Kidney capillary endothelial cell (primary cell): ENCODE results near the gene EGLN3.
"Not testable (repeated sequence)": the region's sequence is repeated elsewhere in the genome, so short reads cannot be mapped to it uniquely, and the experiment has no call there.

Source experiments
- DNase-seq: peaks from one replicate; pipeline ENCODE4 v3.0.0-alpha.2; 2018; ENCODE audit warnings: low spot score

EGLN3 gene

DNA sequence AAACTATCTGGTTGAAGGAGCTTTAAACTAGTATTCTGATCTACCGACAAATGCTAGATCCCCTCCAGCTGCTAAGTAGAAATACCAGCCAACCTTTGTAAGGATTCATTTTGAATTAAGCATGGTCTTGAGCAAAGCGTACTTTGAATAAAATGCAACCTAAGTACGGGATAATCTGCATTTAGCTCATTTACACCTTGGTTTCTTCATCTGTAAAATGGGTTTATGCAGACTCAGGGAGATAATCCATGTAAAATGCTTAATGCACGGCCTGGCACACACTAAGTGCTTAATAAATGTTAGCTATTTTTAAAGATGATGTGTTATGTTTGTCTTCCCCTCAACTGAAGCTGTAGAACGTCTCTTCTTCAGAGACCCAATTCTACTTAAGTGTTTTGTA is 15.9 kb downstream of the EGLN3 start:
- no peak for DNase-seq

DNA sequence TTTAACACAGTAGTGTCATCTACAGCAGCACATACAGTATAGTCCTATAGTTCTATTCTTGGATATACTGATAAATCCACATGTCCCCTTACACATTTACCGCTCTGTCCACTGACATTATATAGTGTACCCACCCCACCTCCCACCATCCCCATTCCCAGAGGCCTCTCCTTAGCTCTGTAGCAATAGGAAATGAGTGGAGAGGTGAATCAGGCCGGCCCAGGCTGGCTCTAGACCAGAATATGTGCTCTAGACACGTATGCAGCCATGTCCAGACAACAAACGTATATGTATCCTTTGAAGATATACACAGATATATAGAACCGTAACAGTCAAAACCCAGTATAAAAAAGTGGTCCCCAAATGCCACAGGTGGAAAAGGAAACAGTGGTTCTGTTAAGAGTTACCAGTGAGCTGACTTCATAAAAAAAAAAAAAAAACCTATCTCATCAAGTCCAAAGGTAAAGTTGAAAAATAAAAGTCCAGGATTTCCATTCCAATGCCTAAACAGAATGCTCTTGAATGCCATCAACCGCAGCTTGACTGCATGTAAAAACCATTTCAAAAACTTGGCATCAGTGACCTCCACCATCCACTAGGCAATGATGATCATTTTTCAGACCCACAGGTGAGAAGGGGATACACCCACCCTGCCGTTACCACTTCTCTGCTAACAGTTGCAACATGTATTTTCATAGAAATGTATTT is 16.7 kb downstream of the EGLN3 start:
- peak; percentile 77 for DNase-seq

DNA sequence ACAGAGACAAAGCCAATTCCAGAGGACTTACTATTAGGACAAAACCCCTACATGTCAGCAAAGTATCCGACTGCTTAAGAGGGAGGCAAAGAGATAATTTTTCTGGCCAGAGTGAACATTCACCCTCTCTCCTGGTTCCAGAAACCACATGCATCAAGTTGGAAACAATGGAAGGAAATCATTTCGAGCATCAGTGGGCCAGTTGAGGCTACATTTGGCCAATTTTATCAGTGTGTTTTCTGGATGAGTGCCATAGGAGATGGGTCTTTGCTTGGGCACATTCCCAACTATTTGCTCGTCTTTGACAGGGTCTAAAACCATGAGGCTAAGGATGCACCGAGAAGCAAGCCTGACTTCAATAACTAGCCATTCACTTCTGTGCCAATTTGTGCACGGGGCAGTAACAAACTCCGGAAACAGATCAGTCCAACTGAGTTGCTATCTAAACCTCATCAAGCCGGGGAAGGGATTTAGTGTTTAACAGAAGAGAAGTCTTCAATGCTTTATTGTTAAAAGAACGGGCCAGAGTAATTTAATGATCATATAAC is 17.4 kb downstream of the EGLN3 start:
- DNase-seq: no peak

DNA sequence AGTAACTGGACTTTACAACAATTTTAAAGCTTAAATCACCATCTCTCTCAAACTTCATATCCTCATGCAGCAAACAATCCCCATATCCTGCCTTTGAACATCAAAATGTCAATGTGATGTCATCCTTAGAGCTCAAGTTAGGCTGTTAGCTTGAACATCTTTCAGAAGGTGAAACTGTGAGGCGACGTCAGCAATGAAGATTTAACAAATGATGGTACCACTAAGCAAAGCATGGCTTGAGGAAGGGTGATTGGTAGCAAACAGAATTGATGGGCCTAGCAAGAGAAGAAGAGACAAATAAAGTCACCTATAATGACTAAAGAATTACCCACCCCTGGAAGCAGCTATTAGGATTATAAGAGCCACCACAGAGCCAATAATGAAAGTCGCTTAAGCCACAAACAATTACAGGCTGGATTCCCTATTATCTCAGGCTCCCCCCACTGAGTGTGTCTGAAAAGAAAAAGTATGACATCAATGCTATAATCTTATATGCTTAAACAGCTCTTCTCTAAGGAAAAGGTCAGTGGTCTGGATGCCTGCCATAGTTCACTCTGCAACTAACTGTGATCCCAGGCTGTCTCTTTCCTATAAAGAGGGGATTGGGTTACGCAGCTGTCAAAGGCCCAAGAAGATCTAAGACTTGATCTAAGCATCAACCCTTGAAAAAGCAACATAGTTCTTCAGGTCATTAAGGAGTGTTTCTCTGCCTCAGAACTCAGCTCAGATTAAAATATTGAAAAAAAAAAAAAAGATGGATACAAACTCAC is 18.1 kb downstream of the EGLN3 start:
- no peak for DNase-seq

DNA sequence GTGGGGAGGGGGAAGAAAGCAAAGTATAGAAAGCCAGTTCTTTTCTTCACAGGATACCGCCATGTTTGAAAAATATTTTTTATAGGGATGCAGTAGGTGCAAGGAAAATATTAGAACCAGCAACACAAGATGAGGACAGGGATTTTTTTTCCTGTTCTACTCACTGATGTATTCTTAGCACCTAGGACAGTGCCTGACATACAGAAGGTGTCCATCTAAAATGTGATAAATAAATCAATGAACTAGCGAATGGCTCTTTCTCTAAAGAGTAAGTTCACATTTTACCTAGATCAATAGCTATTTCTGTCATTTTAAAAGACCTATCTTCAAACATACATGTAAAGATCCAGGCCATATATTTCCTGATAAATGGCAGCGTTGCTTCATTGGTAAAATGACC is 18.8 kb downstream of the EGLN3 start:
- no peak for DNase-seq

DNA sequence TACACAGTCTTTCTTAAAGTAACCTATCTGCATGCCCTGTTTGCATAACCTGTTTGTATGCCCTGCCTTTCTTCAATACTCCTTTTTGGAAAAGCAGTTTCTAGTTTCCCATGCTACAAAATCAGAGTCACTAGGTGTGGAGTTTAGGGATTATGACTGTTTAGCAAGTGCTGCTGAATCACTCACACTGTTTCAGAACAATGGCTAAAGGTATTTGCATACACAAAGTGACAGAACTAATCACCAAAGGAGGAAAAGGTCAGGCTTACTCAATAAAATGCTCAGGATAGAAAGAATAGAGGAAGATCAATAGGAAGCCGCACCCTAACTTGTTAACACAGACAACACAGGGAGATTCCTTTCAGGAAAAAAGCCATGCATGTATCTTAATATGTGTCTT is 19.4 kb downstream of the EGLN3 start:
- no peak for DNase-seq

DNA sequence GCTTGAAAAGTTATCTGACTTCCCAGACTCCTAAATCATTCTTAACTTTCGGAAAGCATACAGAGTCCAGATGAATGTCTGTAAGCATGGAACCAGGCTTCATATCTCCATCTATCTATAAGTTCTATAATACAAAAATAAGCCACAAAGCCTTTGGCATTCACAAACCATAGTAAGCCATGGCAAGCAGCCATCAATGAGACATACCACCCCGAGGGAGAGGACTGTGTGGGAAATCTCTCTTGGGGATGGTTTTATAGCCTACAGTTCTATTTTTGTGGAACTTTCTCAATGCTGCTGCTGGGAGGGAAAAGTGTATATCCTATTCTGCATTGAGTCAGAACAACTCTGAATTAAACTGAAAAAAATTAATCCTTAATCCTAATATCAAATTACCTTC is 20.4 kb downstream of the EGLN3 start:
- no peak for DNase-seq

DNA sequence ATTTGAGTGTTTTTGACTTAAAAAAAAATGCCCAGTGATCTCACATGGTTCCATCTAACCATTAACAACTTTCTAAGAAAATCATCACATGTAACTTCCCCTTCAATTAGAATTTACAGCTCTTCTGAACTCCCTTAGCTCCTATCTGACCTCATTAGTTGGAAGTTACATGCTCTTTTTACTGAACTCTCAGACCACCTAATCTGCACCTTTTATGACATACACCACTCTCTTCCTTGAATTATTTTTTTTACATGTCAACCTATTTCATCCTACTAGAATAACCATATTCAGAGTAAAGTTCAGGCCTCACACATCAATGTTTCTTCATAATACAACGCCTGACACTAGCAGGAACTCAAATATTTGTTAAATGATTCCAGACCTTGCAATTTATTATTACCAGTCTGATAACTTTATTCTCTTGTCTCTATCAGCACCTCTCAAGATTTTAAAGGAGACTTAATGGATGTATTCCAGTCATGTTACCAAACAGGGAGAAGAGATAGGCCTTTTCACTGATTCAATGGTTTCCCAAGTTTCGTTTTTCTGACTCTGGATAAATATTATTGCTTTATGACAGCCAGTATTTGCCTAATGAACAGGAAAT is 21.0 kb downstream of the EGLN3 start:
- DNase-seq: no peak

DNA sequence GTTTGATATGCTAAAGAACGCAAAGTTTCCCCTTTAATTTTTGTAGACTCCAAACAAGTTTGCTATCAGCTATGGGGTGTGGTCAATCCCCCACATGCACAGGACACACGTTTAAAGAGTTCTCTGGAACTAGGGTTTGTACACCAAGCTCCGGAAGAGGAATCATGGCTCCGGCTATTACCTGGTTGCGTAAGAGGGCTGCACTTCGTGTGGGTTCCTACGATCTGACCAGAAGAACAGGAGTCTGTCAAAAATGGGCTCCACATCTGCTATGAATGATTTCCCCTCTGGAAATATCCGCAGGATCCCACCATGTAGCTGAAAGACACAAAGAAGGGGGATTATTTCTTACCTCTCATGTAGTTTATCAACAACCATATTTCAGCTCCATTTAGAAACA is 22.0 kb downstream of the EGLN3 start:
- no peak for DNase-seq

DNA sequence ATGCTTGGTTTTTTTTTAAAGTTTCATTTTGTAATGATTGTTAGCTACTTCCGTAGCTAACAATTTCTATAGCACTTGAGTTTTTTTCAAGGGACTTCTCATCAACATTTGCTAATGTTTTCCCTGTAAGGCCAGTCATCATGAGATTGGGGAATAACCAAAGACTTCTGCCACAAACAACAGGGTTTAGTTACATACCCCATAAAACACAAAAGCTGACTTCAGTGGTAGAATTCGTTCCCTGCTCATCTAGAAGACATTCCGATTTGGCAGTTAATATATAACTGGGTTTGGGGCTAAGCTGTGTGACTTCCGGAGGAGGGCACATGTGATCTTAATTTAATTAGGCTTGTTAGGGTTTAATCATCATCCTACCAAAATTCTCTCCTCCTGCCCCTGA is 22.9 kb downstream of the EGLN3 start:
- DNase-seq: no peak

DNA sequence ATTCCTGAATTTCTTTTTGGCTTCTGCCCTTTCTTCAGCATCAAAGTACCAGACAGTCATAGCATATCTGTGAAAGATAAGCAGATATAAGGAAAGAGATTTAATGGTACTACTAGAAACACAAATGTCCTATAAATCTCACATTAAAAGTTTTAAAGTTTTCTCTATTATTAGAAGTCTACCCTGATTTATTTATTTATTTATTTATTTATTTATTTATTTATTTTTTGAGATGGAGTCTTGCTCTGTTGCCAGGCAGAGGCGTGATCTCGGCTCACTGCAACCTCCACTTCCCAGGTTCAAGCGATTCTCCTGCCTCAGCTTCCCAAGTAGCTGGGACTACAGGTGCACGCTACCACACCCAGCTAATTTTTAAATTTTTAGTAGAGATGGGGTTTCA is 23.9 kb downstream of the EGLN3 start:
- DNase-seq: not testable (repeated sequence)

DNA sequence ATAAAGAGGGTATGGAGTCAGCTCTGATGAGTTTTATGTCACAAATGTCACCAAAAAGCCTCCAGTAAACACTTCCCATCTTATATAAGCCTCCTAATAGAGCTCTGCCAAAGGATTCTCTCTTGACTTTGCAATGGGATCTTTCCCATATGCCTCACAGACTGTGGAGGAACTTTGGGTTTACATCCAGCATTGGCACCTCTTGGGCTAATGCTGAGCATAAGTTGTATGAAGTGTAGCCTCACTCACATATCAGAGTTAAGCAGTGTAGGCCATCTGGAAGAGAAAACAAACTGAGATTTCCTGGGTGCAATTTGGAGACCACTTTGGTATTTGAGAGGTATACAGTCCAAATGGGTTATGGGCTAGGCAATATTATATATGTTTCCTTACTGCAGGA is 24.9 kb downstream of the EGLN3 start:
- no peak for DNase-seq

DNA sequence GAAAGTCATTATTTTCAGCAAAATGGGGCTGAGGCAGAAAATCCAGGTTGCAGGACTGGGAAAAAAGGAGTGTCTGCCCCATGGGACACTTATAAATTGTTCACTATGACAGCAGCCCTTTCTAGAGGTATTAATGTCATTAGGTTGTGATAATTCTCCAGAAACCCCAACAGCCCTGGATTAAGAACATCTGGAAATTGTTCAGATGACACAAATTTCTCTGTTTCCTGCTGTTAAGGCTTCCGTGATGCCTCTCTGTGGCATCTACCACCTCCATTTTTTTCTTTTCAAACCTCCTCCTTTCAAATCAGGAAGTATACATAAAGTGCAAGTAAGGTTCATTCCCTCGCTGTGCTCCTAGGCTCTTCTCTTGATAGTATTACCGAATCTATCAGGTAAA is 25.6 kb downstream of the EGLN3 start:
- no peak for DNase-seq

DNA sequence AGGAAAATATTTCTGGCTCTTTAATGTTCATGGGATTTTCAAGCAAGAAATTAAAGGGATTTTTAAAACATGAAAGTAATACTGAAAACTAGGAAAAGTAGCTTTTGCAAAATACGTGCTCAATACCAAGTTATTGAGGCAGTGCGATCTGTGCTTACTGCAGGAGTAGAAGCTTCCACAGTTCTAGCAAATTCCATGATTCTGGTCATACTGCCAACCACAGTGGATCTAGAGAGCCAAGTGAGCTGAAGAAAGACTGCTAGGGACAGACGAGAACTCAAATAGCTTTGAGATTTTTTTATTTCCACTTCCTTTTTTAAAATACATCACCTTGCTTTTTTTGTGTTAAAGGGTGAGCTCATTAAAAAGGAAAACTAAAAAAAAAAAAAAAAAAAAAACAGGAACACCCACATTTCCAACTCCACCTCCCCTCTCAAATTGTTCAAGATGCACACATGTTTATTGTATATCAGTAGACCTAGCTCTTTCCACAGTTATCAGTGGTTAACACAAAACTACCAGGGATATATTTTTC is 26.2 kb downstream of the EGLN3 start:
- DNase-seq: no peak

DNA sequence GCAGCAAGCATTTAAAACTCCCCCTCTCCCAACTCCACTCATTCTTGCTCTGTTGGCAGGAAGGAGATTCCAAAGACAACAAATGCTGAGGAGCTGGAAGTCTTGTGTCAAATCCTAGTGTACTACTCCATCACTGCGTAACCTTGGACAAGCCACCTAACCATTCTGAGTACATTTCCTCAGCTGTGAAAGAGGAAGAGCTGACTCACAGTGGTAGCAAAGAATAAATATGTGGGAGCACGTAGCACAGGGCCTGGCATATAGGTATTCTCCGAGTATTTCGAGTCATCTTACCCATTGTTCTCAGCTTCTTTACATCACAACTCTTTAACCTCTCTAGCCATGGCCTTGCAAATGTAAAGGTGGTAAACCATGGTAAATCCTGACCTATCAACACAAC is 28.7 kb downstream of the EGLN3 start:
- peak; percentile 93 for DNase-seq

DNA sequence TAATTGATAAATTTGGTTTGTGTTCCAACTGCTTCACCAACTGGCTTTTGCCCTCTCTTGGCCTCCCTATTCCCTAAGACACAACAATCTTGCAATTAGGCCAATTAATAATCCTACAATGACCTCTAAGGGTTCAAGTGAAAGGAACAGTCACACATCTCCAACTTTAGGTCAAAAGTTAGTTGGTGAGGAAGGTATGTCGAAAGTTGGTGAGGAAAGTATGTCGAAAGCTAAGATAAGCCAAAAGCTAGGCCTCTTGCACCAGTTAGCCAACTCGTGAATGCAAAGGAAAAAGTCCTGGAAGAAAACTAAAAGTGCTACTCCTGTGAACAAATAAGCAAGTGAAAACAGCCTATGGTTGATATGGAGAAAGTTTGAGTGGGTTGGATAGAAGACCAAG is 32.6 kb downstream of the EGLN3 start:
- no peak for DNase-seq

DNA sequence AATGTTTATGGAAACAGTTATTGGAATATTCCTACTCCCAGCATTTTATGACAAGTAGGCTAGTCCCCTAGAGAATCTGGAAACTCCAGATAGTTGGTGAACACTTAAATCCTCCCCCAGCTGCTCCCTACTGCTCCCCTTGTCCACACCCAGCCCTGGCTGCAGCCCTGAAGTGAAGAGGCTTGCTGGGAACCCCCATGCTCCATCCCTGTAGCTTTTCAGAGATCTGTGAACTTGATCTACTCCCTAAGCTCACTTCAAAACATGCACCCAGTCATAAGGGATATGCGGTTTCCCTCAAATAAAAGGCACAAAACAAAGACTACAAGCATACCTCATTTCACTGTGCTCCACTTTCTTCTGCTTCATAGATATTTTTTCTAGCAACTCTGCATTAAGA is 33.2 kb downstream of the EGLN3 start:
- DNase-seq: no peak

DNA sequence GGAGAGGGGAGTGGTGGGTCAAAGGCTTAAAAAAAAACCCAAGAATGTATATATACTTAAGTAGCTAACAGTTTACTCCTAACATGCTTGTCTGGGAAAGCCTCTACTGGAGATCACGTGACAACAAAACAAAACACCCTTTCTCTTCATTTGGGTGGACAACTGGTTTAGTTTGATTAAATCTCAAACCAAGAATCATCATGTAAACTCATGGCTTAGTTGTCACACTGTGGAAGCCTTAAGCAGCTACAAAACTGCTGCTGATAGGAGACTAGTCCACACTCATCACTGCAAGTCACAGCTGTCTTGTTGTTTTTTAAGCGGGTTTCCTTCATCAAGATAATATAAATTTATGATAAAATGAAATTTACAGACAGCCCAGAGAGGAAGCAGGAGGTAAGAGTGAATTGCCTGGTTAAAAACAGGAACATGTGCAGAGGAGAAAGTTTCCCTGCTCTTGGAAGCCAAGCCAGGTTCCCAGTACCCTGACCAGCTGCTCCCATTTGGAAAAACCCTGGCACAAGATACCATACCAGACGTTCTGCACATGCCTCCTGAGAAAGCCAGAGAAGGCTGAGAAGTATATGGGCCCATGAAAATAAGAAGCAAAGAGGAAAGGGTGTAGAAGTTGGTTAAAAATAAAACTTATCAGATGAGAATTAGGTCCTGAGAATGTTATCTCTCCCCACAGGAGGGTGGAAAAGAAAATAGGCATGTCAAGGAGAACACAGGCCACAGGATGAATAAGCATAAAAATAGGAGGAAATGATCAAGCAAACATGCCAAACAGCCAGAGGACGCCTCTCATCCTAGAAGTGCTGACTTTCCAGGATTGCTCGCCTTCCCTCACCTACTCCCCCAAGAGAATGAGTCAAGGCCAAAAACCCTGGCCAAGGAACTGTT is 34.0 kb downstream of the EGLN3 start:
- peak; percentile 69 for DNase-seq

DNA sequence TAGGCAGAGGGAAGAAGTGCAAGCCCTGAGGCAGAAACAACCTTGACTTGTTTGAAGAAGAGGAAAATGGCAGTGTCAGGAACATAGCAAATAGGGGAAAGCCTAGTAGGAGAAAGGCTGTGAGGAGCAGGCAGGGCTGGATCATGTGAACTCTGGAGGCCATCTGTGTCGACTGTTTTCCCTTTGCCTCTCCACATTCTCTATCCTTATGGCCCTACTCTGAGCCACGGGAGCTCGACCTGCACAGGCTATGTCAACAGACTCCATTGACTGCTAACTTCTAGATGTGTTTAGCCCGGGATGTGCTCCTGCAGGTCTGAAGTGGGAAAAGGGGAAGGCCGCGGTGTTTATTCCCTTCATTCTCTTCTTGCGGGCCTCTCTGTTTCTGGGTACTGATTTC is 35.2 kb downstream of the EGLN3 start:
- DNase-seq: no peak

DNA sequence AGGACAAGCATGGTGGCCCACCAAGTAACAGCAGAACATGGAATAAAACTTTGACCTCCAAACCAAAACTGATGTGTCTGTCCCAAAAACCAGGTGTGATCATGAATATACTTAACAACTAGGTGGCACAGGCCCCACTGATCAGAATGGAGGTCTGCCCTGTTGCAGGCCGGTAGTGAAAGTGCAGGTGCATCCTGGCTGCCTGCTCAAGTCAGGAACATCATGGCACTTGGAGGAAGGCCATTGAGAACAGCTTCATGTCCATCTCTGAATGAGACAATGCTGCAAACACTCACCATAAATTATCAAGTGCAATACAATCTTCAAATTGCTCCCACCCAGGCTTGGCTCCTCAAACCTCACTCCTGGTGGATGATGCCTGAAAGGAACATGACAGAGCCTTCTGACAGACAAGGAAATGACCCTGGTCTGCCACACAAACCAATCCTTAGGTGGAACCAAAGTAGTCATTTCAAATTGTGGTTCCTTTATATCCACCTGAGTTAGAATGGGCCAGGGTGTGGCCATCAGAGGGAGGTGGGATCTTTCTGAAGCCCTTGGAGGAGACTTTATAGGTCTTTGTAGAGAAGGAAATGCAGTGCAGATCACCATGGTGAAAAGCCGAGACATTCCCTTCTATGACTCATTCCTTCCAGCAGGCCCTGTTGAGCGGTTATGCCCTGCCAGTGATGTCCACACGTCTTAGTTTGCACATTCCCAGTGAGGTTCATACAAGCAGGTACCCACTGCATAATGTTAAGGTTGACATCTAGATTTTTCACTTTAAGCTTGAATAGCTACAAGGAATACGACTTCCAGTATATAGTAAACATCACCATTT is 36.0 kb downstream of the EGLN3 start:
- peak; percentile 72 for DNase-seq

DNA sequence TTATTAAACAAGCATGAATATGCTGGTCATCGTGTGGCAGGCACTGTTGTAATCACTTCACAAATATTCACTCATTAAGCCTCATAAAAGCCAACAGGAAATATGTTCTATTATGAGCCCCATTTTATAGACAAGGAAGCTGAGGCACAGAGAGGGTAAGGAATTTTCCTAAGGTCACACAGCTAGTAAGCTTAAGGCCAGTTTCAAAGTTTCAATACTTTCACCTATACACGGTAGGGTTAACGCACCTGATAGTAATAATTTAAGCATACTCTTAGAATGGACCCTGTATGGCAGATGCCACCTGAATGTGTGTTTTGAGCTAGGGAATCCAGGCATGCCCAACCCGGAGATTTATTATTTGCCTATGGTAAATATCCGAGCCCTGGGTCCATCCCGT is 39.8 kb downstream of the EGLN3 start:
- DNase-seq: no peak
